ENCODE measurements around the gene RABEP1.

Gene RABEP1

GRCh38 chr17:5362162-5362811 is 80.2 kb downstream of the RABEP1 start:
- no peak for TF ChIP-seq CTCF (IDR thresholded peaks at IDR 0.05; ENCODE audit: low read depth, low read length, missing control alignments)
- H3K4me3 ChIP-seq (ENCODE audit: low read depth, low read length), result no peak overlapping the region
- DNase-seq (ENCODE audit: low read depth), result no peak

- DNase-seq (ENCODE audit: low read depth), result no peak
- TF ChIP-seq CTCF (IDR thresholded peaks at IDR 0.05; ENCODE audit: low read depth, low read length, missing control alignments), result no peak
Measured at GRCh38 chr17:5364156-5364555, 82.1 kb downstream of the RABEP1 start.

GRCh38 chr17:5364696-5365095 is 82.6 kb downstream of the RABEP1 start:
- TF ChIP-seq CTCF (IDR thresholded peaks at IDR 0.05; ENCODE audit: low read depth, low read length, missing control alignments), result no peak
- DNase-seq (ENCODE audit: low read depth), result no peak

More at GRCh38 chr17:5364156-5364555, 82.1 kb downstream of the RABEP1 start:
- no peak overlapping the region for H3K4me3 ChIP-seq (ENCODE audit: low read depth, low read length)

GRCh38 chr17:5365831-5366230 is 83.7 kb downstream of the RABEP1 start:
- H3K4me3 ChIP-seq (ENCODE audit: low read depth, low read length), result no peak overlapping the region
- no peak for TF ChIP-seq CTCF (IDR thresholded peaks at IDR 0.05; ENCODE audit: low read depth, low read length, missing control alignments)
- DNase-seq (ENCODE audit: low read depth), result no peak

More at GRCh38 chr17:5364696-5365095, 82.6 kb downstream of the RABEP1 start:
- no peak overlapping the region for H3K4me3 ChIP-seq (ENCODE audit: low read depth, low read length)

- no peak for TF ChIP-seq CTCF (IDR thresholded peaks at IDR 0.05; ENCODE audit: low read depth, low read length, missing control alignments)
- H3K4me3 ChIP-seq (ENCODE audit: low read depth, low read length), result no peak overlapping the region
- no peak for DNase-seq (ENCODE audit: low read depth)
Measured at GRCh38 chr17:5370411-5370810, 88.3 kb downstream of the RABEP1 start.

- peak; percentile 46 for DNase-seq (ENCODE audit: low read depth)
- no peak for TF ChIP-seq CTCF (IDR thresholded peaks at IDR 0.05; ENCODE audit: low read depth, low read length, missing control alignments)
- no peak overlapping the region for H3K4me3 ChIP-seq (ENCODE audit: low read depth, low read length)
Measured at GRCh38 chr17:5373112-5373511, 91.0 kb downstream of the RABEP1 start.

- DNase-seq (ENCODE audit: low read depth), result no peak
- TF ChIP-seq CTCF (IDR thresholded peaks at IDR 0.05; ENCODE audit: low read depth, low read length, missing control alignments), result no peak
Measured at GRCh38 chr17:5378566-5379207, 96.6 kb downstream of the RABEP1 start.

More at GRCh38 chr17:5378566-5379207, 96.6 kb downstream of the RABEP1 start:
- no peak overlapping the region for H3K4me3 ChIP-seq (ENCODE audit: low read depth, low read length)

Data from GM12864 (cell line).